COLO668 (cell line): Measurements from ENCODE around the gene TBX6.
"Not testable (repeated sequence)": the region's sequence is repeated elsewhere in the genome, so short reads cannot be mapped to it uniquely, and the experiment has no call there.

ENCODE experiments used
- DNase-seq: peaks from one replicate; lab custom pipeline; 2025; ENCODE audit not compliant: unreplicated experiment; lab: John Stamatoyannopoulos, UW

The TBX6 gene, protein sequence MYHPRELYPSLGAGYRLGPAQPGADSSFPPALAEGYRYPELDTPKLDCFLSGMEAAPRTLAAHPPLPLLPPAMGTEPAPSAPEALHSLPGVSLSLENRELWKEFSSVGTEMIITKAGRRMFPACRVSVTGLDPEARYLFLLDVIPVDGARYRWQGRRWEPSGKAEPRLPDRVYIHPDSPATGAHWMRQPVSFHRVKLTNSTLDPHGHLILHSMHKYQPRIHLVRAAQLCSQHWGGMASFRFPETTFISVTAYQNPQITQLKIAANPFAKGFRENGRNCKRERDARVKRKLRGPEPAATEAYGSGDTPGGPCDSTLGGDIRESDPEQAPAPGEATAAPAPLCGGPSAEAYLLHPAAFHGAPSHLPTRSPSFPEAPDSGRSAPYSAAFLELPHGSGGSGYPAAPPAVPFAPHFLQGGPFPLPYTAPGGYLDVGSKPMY

DNA sequence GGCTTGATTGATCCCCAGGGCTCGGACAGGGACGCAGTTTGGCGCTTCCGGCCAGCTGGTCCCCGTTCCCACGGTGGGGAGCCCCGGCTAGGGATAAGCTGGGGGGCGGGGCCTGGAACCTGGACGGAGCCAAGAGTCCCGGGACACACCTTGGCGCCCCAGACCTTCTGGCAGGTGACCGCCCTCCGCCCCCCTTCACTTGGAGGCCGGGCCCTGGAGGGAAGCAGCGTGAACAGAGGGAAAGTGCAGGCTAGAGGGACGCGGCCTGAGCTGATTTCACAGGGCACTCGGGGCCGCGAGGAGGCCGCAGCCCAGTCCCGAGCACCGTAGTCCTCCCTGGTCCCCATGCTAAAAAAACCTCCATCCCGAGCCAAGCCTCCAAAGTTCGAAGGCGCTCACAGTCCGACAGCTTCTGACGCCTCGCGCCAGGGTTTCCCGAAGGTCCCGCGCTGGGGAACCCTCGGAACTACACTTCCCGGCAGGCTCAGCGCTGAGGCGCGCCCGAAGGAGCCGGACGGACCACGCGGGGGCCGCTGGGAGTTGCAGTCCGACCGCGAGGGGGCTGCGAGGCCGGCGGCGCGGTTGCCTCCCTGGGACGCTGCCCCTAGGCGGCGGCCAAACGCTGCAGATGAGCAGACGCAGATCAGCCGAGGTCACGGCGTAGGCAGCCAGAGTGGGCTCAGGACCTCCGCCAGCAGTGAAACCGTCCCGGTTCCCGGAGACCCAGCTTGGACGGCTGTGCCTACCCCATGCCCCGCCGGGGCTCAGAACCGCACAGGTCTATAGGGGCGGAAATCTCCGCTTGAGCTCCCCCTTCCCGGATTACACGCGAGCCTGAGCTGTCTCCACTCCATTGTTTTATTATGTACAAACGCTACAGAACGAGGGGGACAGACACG lies at the start of gene TBX6:
Gene TBX6, minus strand, starts transcription at position 451 of the 899 bp plus-strand sequence. CDS start 731 bp downstream, outside the sequence.
- DNase-seq = peak; percentile 96

DNA sequence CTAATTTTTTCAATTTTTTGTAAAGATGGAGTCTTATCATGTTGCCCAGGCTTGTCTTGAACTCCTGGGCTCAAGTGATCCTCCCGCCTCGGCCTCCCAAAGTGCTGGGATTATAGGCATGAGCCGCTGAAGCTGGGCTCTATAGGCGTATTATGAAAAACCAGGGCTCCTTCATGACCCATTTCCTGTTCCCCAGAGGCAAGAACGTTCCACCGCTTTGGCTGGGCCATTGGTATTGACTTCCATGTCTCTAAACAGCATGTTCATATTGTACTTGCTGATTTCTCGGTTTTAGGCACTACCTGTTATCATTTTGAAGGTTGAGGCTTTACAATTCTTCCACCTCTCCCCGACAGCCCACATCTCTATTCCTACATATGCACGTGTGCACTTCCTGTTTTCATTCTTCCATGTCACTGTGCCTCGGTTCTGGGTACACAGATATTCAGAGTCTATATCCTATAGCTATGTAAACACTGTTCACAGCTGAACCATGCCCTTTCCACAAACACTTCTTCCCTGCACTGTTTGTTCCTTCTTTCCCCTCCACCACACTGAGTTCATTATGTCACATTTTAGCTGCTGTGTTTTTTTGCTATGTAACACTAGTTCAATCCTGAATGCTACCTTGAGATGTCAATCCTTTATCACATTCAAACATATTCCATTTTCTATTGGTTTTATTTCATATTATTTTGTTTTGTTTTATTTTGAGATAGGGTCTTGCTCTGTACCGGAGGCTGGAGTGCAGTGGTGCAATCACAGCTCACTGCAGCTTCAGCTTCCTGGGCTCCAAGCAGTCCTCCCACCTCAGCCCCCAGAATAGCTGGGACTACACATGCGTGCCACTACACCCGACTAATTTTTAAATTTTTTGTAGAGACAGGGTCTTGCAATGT lies 48.1 kb upstream of the TBX6 start:
- peak; percentile 41 for DNase-seq

DNA sequence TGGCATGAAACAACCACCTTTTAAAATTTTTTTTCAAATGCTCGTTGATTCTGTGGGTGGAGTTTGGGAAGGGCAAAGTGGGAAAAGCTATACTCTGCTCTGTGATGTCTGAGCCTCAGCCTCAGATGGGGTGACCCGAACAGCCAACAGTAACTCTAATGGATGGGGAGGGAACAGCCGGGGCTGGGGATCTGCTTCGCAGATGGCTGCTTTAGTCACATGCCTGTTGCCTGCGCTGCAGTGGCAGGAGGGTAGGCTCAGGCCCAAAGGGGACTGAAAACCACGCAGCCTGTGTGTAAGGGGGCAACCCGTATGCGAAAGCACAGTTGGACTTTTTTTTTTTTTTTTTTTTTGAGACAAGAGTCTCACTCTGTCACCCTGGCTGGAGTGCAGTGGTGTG lies 46.2 kb upstream of the TBX6 start:
- DNase-seq = no peak

DNA sequence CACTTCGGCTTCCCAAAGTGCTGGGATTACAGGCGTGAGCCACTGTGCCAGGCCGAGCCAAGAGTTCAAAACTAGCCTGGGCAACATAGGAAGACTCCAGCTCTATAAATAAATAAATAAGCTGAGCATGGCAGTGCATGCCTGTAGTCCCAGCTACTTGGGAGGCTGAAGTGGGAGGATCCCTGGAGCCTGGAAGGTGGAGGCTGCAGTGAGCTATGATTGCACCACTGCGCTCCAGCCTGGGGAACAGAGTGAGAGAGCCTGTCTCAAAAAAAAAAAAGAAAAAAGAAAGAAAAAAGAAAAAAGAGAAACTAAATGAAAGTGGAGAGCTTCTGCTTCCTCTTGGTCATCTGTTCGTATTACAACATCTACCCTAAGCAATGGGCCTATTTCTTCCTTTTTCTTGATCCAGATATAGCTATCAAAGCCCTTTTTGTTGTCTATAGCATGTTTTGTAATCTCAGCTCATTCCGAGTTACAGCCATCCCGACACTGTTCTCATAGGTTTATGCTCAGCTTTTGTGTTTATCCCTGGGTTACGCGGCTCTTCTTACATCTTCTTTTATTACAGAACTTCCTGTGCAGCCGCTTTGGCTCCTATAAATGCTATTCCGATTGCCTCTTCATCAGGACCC lies 45.4 kb upstream of the TBX6 start:
- DNase-seq = no peak

DNA sequence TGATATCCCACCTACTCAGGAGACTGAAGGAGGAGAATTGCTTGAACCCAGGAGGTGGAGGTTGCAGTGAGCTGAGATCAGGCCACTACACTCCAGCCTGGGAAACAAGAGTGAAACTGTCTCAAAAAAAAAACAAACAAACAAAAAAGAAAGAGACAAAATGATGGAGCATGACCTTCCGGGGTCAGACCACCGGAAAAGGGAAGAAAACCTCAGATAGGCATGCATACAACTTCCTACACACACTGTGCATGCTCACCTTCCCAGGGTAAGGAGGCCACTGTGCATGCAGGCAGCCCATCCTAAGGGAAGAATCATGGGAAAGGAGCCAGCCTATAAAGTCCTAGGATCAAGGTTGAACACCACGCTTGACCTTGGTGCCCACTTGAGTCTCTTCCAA lies 40.9 kb upstream of the TBX6 start:
- DNase-seq = no peak

DNA sequence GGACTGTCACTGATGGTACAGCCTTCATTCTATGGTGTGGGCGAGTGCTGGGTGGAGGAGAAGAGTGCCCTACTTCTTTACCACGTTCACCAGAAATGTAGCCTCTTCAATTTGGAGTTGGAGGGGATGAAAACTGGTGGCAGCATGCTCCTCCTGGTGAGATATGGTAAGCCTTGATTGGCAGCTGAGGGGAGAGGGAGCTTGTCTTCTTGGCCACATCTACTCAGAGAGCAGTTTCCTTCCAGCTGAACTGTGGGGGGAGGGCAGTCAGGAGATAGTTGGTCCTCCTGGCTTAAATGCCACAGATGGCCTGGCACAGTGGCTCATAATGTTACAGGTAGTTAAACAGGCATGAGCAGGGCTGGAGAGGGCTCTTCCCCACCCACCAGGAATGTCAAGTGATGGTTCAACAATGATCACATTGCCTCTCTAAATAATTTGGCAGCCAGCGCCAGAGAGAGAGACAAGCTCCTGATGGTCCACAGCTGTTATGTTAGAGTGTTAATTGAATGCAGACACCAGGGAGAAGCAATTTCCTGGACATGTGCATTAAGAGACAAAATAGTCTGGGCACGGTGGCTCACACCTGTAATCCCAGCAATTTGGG lies 40.2 kb upstream of the TBX6 start:
- peak; percentile 67 for DNase-seq

DNA sequence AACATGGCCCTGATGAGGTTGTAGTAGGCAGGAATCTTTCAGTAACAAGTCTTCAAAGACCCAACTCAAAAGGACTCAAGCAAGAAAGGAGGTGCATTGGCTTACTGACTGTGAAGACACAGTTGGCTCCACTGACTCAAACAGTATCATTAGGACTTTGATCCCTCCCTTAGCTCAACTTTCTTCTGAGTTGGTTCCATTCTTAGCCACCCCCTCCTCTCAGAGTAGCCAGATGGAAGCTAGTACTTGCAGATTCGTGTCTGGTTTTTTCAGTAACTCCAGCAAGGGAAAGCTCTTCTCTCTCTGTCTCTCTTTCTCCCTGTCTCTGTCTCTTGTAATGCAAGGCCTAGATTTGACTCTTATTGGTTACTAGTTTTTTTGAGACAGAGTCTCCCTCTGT lies 36.3 kb upstream of the TBX6 start:
- no peak for DNase-seq

DNA sequence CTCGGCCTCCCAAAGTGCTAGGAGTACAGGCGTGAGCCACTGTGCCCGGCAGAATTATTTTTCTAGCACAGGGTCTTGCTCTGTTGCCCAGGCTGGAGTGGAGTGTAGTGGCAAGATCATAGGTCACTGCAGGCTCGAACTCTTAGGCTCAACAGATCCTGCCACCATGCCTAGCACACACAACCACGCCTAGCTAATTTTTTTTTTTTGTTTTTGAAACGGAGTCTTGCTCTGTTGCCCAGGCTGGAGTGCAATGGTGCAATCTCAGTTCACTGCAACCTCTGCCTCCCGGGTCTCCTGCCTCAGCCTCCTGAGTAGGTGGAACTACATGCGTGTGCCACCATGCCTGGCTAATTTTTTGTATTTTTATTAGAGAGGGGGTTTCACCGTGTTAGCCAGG lies 34.0 kb upstream of the TBX6 start:
- DNase-seq = not testable (repeated sequence)

DNA sequence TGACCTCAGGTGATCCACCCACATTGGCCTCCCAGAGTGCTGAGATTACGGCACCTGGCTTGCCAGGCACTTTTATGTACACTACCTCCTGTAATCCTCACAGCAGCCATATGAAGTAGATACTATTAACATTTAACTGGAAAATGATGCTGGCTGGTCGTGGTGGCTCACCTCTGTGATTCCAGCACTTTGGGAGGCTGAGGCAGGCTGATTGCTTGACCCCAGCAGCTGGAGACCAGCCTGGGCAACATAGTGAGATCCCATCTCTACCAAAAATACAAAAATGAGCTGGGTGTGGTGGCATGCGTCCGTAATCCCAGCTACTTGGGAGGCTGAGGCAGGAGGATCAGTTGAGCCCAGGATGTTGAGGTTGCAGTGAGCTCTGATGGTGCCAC lies 33.3 kb upstream of the TBX6 start:
- no peak for DNase-seq

DNA sequence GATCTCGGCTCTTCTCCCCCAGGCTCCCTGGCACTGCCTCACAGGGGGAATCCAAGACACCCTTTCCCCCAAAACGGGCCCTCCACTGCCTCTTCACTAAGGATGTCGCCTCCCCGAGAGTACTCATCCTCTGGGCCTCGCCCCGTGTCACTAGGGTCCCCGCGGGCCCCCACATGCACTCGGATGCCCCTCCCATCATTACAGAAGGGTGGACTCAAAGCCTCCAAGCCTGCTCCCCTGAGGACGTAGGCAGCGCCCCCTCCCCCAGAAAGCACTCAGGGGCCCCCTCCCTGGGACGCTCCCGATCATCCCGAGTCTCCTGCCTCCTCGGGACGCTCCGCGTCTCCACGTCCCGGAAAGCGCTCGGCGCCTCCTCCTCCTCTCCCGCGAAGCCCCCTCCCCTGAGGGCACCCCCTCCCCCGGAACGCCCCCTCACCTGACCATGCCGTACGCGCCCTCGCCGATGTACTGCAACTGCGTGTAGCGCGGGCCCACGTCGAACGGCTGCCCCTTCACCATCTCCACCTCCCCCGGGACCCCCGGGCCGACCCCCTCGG lies 31.0 kb upstream of the TBX6 start:
- DNase-seq = no peak

DNA sequence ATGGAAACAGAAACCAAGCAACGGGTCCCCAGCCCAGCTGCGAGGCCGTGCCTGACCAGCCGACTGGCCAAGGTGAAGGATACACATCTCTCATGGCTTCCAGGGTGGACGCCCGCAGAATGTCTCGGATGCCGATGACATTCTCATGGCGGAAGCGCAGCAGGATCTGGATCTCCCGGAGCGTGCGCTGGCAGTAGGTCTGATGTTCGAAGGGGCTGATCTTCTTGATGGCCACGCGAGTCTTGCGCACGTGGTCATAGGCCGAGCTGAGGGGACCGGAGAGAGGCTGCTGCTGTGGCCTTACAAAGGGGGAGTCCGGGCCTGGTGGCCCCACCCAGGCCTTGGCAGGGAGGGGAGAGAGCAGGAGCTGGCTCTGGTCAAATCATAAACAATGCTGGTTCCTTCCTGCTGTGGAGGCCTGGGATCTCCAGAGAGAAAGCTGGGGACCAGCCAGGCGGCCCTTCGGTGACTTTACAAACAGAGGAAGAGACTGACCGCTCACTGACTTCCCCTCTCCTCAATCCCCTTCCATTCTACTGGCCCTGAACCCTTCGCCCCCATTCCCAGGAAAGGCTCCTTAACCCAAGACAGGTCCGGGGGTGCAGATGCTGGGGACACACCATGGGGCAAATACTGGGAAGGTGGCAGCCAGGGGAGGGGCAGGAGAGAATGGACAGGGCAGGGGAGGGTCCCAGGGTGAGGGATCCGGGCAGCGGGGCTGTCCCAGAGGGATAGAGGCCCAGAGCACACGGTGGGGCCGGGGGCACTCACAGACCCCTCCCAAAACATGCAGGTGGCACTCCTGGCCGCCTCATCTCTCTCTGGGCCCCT lies 30.2 kb upstream of the TBX6 start:
- DNase-seq = no peak

DNA sequence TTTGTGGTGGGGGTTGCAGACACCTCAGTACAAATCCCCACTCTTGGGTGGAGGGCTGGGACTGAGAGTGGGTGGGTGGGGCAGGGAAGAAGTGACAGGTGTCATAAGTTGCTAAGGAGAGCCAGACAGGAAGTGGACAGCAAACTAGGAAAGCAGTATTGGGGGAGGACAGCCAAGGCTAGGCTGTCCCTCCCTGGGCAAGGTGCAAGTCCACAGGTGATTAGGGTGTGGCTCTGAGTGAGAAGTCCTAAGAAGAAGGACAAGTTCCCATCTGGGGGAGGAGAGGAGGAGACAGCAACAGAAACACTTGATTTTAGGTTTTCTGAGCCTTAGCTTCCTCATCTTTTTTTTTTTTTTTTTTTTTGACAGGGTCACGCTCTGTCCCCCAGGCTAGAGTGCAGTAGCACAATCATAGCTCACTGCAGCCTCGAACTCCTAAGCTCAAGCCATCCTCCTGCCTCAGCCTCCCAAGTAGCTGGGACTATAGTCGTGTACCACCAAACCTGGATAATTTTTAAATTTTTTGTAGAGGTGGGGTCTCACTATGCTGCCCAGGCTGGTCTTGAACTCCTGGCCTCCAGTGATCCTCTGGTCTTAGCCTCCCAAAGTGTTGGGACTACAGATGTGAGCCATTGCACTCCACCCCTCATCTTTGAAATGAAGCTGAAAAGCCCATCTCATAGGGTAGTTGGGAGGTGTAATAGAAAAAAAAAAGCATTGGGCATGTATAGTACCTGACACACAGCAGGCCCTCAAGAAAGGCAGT lies 28.8 kb upstream of the TBX6 start:
- no peak for DNase-seq

DNA sequence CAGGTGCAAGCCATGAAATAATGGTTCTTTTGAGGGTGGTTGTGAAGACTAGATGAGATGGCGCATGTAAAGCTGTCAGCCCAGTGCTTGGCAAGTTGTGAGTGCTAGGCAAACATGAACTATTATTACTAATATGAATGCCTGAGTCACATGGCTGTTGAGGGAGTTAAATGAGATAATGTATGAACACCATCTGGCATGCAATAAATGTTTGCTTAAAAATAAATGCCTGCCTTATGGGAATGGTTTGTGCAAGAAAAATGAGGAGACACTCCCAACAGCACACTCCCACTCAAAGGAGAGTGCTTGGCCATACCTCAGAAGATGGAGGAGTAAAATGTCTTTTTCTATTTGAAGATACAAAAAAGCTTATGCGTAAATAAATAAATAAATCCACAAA lies 27.7 kb upstream of the TBX6 start:
- DNase-seq = no peak

DNA sequence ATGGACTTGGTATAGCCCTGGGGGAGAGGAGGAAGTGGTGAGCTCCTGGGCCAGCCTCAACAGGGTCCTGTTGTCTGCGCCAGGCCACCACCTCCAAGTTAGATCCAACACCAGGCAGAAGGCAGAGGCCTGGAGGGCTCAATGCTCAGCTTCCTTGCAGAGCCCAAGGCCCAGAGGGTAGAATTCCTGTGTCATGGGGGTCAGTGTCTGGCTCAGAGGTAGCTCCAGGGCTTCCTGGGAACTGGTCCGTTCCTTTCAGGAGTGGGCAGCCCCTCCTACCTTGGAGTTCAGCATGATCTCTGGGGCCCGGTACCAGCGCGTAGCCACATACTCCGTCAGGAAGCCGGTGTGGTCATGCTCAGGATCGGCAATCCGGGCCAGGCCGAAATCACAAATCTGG lies 26.0 kb upstream of the TBX6 start:
- no peak for DNase-seq

DNA sequence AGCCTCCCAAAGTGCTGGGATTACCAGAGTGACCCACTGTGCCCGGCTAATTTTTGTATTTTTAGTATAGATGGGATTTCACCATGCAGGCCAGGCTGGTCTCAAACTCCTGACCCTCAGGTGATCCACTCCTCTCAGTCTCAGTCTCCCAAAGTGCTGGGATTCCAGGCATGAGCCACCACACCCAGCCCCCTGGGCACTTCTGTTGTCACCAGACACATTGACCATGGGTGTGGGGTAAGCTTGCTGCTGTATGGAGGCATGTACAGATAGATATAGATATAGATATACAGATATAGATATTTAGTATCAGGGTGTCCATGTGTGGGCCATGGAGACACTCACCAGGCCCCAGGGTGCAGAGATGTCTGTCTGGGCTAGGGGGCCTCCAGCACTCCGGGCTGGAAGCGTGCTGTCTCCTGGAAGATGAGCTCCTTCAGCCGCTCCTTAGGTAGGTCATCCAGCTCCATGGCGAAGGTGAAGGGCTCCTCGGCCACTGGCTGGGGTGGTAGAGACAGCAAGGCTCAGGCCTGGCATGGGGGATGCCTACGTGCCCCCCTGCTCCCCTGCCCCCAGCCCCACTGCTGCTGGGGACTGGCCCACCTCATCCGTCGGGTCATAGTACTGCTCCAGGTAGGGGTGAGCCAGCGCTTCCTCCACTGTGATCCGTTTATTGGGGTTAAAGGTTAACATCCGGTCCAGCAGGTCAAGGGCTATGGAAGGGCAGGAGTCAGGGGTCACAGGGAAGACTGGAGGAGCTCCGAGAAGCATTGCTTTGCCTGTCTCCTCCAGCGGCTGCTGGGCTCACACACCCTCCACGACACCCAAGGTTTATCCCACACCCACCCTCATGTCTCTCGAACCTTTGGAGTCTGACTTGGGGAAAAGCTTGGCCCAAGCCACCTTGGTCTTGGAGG lies 24.8 kb upstream of the TBX6 start:
- DNase-seq = no peak

DNA sequence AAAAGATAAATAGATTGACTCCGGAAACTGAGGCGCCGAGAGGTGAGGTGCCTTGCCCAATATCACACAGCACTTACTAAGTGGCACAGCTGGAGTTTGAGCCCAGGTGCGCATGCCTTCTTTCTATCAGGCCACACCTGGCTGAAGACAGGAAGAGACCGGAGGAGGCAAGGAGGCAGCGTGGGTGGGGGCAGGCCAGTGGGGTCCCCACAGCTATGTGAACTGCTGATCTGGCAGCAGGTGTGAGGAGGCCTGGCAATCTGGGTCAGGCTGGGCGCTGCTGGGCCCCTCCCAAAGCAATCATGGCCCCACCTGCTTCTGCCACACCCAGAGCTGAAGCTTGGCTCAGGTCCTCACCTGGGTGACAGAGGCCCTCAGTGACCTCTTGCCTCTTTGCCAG lies 23.5 kb upstream of the TBX6 start:
- DNase-seq = peak; percentile 73

DNA sequence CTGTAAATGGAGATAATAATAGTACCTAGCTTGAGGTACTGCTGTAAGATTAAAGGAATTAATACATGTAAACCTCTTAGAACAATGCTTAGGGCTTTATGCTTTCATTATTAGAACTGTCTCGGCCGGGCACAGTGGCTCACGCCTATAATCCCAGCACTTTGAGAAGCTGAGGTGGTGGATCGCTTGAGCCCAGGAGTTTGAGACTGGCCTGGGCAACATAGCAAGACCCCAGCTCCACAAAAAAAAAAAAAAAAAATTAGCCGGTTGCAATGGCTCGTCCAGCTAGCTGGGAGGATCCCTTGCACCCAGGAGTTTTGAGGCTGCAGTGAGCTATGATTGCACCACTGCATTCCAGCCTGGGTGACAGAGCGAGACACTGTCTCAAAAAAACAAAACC lies 23.1 kb upstream of the TBX6 start:
- not testable (repeated sequence) for DNase-seq
